Measurements from ENCODE around the gene VIM. TPM values are rescaled to one million over a fixed set of nuclear protein-coding genes. Genes with fewer than 3 reads are reported as not detected.

Gene VIM
- total RNA-seq (2014; rRNA removed), result 9,336 and 11,900 TPM in 2 replicates
- 5,344 TPM for polyA plus RNA-seq (2012)

GRCh38 chr10:17228091-17229015 is at the start of gene VIM:
VIM (plus strand) TSS chr10:17228241; CDS start chr10:17229423, 1,182 bp downstream.
- peak; percentile 98 for DNase-seq (ENCODE audit: low read depth)

DNA sequence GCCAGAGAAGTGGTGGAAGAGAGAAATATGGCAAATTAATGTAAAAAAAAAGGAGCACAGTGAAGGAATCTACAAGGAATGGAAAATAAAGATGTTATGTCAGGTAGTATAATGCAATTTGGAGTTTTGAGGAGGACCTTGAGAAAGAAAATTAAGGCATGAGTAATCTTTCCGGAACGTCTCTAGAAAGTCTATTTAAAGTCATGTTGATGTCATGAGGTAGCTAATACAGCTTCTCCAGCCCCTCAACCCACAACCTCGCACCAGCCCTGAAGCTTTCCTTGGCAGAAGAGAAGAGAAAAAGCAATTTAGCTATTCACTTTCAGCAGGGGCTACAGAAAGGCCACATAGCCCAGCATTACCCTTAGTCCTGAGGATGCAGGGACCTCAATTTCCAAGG is 49.0 kb upstream of the VIM start:
- peak; percentile 15 for DNase-seq (ENCODE audit: low read depth)

DNA sequence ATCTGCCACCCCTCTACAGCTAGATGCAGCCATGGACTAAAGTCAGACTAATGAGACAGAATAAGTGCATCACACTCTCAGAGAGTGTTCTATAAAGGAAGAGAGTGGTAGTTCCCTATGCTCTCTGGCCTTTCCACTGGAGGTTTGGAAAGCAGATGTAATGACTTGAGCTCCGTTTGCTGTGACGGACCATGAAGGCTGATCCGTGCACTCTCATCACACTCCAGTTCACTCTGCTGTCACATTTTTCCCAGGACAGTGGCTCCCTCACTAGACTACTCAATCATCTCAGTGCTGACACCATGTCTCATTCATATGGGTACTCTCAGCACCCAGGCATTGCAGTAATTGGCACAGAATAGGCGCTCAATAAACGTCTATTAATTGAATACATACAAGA is 46.9 kb upstream of the VIM start:
- DNase-seq (ENCODE audit: low read depth), result no peak

GRCh38 chr10:17181751-17182150 is 46.3 kb upstream of the VIM start:
- DNase-seq (ENCODE audit: low read depth), result peak; percentile 11

DNA sequence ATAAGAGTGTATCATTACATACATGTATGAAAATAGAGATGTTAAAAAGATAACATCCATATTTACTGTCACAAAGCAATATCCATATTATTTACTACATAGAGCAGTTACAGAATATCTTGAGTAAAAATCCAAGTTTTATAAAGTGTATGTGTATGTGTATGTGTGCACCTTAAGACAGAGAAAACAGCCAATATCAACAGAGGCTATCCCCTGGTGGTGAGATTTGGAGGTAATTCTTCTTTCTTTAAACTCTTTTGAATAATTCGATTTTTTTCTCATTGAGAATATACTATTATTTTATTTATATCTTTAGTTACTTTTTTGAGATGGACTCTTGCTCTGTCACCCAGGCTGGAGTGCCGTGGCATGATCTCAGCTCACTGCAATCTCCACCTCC is 44.9 kb upstream of the VIM start:
- peak; percentile 9 for DNase-seq (ENCODE audit: low read depth)

- DNase-seq (ENCODE audit: low read depth), result no peak
Measured at GRCh38 chr10:17185873-17186272, 42.2 kb upstream of the VIM start.

- DNase-seq (ENCODE audit: low read depth), result no peak
Measured at GRCh38 chr10:17188644-17189172, 39.3 kb upstream of the VIM start.

- DNase-seq (ENCODE audit: low read depth), result no peak
Measured at GRCh38 chr10:17190602-17191001, 37.4 kb upstream of the VIM start.

DNA sequence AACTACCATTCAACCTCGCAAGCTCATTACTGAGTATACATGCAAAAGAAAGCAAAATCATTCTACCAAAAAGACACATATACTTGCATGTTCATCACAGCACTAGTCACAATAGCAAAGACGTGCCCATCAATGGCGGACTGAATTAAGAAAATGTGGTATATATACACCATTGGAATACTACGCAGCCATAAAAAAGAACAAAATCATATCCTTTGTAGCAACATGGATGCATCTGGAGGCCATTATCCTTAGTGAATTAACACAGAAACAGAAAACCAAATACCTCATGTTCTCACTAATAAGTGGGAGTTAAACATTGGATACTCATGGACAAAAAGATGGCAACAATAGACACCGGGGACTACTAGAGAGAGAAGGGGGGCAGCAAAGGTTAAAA is 33.0 kb upstream of the VIM start:
- DNase-seq (ENCODE audit: low read depth), result no peak

- DNase-seq (ENCODE audit: low read depth), result no peak
Measured at GRCh38 chr10:17196045-17196444, 32.0 kb upstream of the VIM start.

DNA sequence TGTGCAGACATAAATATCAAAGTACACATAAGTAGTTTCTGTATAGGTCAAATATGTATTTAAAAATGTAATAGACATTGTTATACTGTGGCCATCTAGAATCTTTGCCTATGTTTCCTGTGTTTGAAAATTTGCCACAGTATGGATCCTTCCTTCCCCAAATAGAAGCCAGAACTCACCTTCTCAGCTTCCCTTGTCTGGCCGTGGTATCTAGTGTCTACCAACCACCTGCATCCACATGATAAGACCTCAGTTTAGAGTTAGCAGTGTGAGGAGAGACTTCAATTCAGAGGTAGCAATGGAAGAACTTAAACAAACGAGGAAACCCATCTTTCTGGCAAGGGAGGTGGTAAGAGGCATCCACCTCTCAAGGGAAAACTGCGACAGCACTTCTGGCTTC is 31.5 kb upstream of the VIM start:
- no peak for DNase-seq (ENCODE audit: low read depth)

- peak; percentile 71 for DNase-seq (ENCODE audit: low read depth)
Measured at GRCh38 chr10:17199351-17199804, 28.7 kb upstream of the VIM start.

DNA sequence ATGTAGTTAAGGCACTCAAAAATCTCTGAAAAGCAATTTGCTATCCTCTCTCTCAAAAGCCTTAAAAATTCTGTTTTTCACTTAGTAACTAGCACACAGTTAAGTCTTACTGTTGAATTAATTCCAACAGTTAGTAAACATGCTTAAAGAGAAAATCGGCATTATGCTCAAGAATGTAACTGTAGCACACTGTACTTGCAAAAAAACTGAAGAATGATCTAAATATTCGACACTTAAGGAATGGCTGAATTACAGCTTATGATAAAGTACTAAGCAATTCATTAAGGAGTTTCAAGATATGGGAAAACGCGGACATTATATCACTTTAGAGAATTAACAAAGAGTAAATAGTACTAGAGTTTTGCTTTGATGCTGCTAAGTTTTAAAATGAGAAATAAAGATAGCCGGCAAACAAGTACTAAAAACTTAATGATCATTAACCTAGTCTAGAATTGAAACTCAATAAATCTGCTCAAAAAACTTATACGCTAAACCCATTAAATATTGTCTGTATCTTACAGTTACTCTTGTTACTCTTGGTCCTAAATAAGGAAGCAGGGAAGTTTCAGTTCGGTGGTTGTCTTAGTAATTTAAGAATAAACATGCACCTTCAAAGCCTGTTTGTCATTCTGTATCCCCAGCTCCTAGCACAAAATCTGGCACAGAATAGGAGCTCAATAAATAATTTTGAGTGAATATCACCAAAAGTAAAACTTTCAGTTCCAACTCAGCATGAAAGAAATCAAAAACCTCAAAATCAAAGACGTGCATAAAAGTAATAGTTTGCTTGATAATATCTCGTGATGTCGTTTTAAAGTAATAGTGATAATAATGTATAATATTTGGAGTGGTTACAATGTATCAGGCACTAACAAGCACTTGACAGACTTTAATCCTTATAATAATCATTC is 27.8 kb upstream of the VIM start:
- DNase-seq (ENCODE audit: low read depth), result peak; percentile 39

DNA sequence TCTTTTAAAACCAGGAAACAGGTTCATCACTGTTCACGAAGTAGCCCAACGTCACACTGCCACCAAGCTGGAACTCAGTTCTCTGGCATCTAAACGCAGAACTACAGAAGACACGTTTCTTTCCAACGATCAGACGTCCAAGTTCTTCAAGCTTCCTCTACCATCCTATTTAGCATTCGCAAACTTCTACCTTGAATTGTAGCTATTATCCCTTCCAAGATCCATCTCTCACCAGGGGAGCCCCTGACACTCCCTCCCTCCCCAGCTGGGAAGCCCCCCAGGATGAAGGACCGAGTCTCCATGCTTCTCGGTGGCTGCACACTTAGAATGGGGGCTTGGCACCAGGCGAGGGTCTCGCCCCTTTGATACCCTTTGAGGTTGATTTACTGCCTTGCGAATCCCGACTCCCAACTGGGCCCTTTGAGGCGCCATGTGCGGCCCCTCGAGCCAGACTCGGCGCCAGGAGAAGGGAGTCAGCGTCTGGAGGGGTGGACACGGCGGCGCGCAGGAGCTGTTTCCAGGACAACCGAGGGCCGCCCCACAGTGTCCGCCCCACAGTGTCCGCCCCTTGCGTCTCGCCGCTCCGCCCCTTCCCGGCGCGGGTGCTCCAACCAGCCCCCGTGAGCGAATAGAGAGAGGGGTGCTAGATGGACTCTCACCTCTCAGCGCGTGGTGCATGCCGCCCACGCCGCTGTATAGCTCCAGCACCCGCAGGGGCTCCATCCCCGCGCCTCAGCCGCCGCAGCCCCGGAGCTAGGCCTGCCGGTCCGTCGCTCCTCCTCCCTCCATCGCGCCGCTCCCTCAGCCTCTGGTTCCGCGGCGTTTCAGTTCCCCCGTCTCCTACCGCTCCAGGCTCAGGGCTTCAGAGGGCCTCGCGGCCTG is 26.9 kb upstream of the VIM start, which contains the start of gene TRDMT1:
TRDMT1 (minus strand) TSS at position 761 of the 882 bp plus-strand sequence; CDS start at position 723, 38 bp downstream.
- peak; percentile 91 for DNase-seq (ENCODE audit: low read depth)

- no peak for DNase-seq (ENCODE audit: low read depth)
Measured at GRCh38 chr10:17201794-17202116, 26.3 kb upstream of the VIM start.

GRCh38 chr10:17202506-17202905 is 25.5 kb upstream of the VIM start:
- DNase-seq (ENCODE audit: low read depth), result no peak

DNA sequence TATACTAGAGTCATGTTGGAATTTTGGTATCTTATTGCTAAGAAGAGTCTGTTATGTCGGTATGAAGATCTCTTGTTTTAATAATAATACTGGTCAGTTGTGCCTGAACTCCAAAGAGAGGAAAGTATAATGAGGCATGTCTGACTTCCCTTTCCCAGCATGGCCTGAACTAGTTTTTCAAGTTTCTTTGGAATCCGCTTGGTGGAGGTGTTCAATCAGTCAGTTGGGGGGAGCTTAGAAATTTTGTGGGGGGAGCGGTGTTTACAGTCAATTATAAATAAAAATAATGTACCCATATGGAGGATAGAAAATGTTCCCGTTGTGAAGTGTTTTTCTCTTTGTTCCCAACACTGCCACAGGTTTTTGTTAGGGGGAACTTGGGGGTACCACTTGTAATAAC is 25.0 kb upstream of the VIM start:
- no peak for DNase-seq (ENCODE audit: low read depth)

GRCh38 chr10:17203416-17203815 is 24.6 kb upstream of the VIM start:
- DNase-seq (ENCODE audit: low read depth), result no peak

GRCh38 chr10:17206210-17206709 is 21.8 kb upstream of the VIM start:
- DNase-seq (ENCODE audit: low read depth), result peak; percentile 88

DNA sequence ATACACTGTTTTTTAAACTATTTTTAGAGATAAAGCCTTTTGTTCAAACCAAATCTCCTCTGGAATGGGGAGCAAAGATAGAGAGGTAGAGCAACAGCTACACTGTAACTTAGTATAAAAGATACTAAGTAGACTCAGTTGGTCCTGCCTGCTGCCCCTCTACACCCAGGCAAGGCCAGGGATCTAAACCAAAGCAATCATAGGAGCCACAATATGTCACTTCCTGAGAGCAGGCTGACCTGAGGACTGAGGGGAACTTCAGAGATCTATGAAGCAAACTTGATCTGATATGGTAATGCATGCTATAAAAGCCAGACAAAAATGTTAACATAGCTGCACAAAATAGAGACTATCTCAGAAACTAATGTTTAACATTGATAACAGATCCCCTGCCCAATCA is 19.6 kb upstream of the VIM start:
- DNase-seq (ENCODE audit: low read depth), result no peak

- no peak for DNase-seq (ENCODE audit: low read depth)
Measured at GRCh38 chr10:17209302-17209701, 18.7 kb upstream of the VIM start.

Measured in LHCN-M2 (cell line).